Measurements from ENCODE around the gene NOL4L. TPM values are rescaled to one million over a fixed set of nuclear protein-coding genes. Genes with fewer than 3 reads are reported as not detected.

The NOL4L gene
- polyA plus RNA-seq, 1 donor (not counting 4 experiments of a cell fraction or from before 2014, with no cell fraction given), result 1.0 TPM

GRCh38 chr20:32632461-32633354 is 47.6 kb upstream of the NOL4L start:
- Histone ChIP-seq H3K27me3 (ENCODE audit: control insufficient read depth, extremely low read depth, insufficient read depth, low read length) (peaks cover 14% of the 10 kb centered on the region), H3K9me1 (ENCODE audit: control insufficient read depth, extremely low read depth, insufficient read depth, low read length) (no peaks in the 10 kb centered on the region), H3K4me1 (ENCODE audit: control insufficient read depth, extremely low read depth, insufficient read depth, low read length) (peaks cover 10% of the 10 kb centered on the region), H4K20me1 (ENCODE audit: control insufficient read depth, extremely low read depth, insufficient read depth, low read length) (no peaks in the 10 kb centered on the region), H3K4me3 (ENCODE audit: control insufficient read depth in 2 of 3, extremely low read depth in 1 of 3, insufficient read depth in 2 of 3, low read depth in 1 of 3, low read length in 3 of 3) (no peak overlapping the region), H3K4me2 (ENCODE audit: control insufficient read depth, extremely low read depth, insufficient read depth, low read depth, low read length) (no peak overlapping the region), H3K9ac (ENCODE audit: control insufficient read depth, extremely low read depth, insufficient read depth, low read length) (no peak overlapping the region), H3K9me3 (ENCODE audit: control insufficient read depth, low read depth, low read length) (no peaks in the 10 kb centered on the region), H3K27ac (ENCODE audit: control insufficient read depth, insufficient read depth, low read length) (no peak overlapping the region), H3K79me2 (ENCODE audit: control insufficient read depth, insufficient read depth, low read length) (no peaks in the 10 kb centered on the region), H3K36me3 (ENCODE audit: control insufficient read depth in 2 of 2, extremely low read depth in 1 of 2, insufficient read depth in 2 of 2, low read length in 2 of 2) (no peaks in the 10 kb centered on the region), H2AFZ (ENCODE audit: control insufficient read depth, low read length) (no peak overlapping the region)
- TF ChIP-seq, protein P1, sequence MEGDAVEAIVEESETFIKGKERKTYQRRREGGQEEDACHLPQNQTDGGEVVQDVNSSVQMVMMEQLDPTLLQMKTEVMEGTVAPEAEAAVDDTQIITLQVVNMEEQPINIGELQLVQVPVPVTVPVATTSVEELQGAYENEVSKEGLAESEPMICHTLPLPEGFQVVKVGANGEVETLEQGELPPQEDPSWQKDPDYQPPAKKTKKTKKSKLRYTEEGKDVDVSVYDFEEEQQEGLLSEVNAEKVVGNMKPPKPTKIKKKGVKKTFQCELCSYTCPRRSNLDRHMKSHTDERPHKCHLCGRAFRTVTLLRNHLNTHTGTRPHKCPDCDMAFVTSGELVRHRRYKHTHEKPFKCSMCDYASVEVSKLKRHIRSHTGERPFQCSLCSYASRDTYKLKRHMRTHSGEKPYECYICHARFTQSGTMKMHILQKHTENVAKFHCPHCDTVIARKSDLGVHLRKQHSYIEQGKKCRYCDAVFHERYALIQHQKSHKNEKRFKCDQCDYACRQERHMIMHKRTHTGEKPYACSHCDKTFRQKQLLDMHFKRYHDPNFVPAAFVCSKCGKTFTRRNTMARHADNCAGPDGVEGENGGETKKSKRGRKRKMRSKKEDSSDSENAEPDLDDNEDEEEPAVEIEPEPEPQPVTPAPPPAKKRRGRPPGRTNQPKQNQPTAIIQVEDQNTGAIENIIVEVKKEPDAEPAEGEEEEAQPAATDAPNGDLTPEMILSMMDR (optimal IDR thresholded peaks at IDR 0.05 in 1 of 3, IDR thresholded peaks at IDR 0.05 in 1 of 3, conservative IDR thresholded peaks at IDR 0.05 in 1 of 3; ENCODE audit: extremely low read depth in 1 of 3, insufficient read depth in 2 of 3, low read length in 3 of 3), result no peak
- TF ChIP-seq EZH2 (IDR thresholded peaks at IDR 0.05; ENCODE audit: low read length), result no peak
- DNase-seq (ENCODE audit: low read depth, low spot score) (no peak), FAIRE-seq (no peak)
- dilution Hi-C loops (cut with MboI; ENCODE audit: extremely low pct_ligation_motif_present, low sequenced_read_pairs), result loop anchor here (25.0 kb wide), 1 partner anchor 120 kb away; no protein-coding TSS in a partner anchor

DNA sequence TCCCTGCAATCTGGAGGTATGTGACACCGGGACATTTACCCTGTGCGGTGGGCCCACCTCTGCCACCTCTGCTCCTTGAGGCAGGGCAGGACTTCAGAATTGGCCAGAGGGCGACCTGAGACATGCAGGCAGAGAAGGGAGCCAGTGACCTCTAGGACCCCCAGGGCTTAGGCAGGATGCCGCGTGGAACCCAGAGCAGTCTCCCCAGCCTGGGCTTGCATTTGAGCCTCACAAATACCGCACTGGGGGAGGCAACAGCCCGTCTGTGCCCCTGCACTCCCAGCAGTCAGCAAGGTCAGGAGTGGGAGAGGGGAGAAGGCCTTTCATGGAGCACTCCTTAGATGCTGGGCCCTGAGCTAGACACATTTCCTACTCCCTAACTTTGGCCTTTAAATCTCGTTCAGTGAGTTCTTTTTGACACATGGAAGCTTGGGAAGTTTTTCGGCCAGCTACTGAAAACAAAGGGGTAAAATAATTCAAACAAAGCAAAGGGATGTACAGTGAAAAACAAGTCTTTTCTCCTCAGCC is 46.9 kb upstream of the NOL4L start:
- no peaks in the 10 kb centered on the region for H4K20me1 ChIP-seq (ENCODE audit: control insufficient read depth, extremely low read depth, insufficient read depth, low read length)
- no peak overlapping the region for H3K9ac ChIP-seq (ENCODE audit: control insufficient read depth, extremely low read depth, insufficient read depth, low read length)
- H3K4me1 ChIP-seq (ENCODE audit: control insufficient read depth, extremely low read depth, insufficient read depth, low read length), result peaks cover 14% of the 10 kb centered on the region
- H3K27ac ChIP-seq (ENCODE audit: control insufficient read depth, insufficient read depth, low read length), result no peak overlapping the region
- H2AFZ ChIP-seq (ENCODE audit: control insufficient read depth, low read length), result no peak overlapping the region
- H3K9me1 ChIP-seq (ENCODE audit: control insufficient read depth, extremely low read depth, insufficient read depth, low read length), result no peaks in the 10 kb centered on the region
- H3K4me3 ChIP-seq (ENCODE audit: control insufficient read depth in 2 of 3, extremely low read depth in 1 of 3, insufficient read depth in 2 of 3, low read depth in 1 of 3, low read length in 3 of 3), result no peak overlapping the region
- dilution Hi-C loops (cut with MboI; ENCODE audit: extremely low pct_ligation_motif_present, low sequenced_read_pairs), result loop anchor here (25.0 kb wide), 1 partner anchor 120 kb away; no protein-coding TSS in a partner anchor
- DNase-seq (ENCODE audit: low read depth, low spot score) (no peak), FAIRE-seq (no peak)
- H3K27me3 ChIP-seq (ENCODE audit: control insufficient read depth, extremely low read depth, insufficient read depth, low read length), result peaks cover 20% of the 10 kb centered on the region
- TF ChIP-seq, protein P1 (optimal IDR thresholded peaks at IDR 0.05 in 1 of 3, IDR thresholded peaks at IDR 0.05 in 1 of 3, conservative IDR thresholded peaks at IDR 0.05 in 1 of 3; ENCODE audit: extremely low read depth in 1 of 3, insufficient read depth in 2 of 3, low read length in 3 of 3), result no peak
- TF ChIP-seq EZH2 (IDR thresholded peaks at IDR 0.05; ENCODE audit: low read length), result no peak
- no peaks in the 10 kb centered on the region for H3K9me3 ChIP-seq (ENCODE audit: control insufficient read depth, low read depth, low read length)
- H3K4me2 ChIP-seq (ENCODE audit: control insufficient read depth, extremely low read depth, insufficient read depth, low read depth, low read length), result no peak overlapping the region
- no peaks in the 10 kb centered on the region for H3K79me2 ChIP-seq (ENCODE audit: control insufficient read depth, insufficient read depth, low read length)
- no peaks in the 10 kb centered on the region for H3K36me3 ChIP-seq (ENCODE audit: control insufficient read depth in 2 of 2, extremely low read depth in 1 of 2, insufficient read depth in 2 of 2, low read length in 2 of 2)

Data from keratinocyte (primary cell).